ENCODE data around the gene SLC36A3.

The SLC36A3 gene

GRCh38 chr5:151283120-151283825 is 20.3 kb downstream of the SLC36A3 start:
- Histone ChIP-seq H3K36me3 (ENCODE audit: insufficient read depth, low read length) (no peaks in the 10 kb centered on the region), H3K27me3 (ENCODE audit: insufficient read depth, low read length) (peaks cover 33% of the 10 kb centered on the region; the same call in 1 of the 2 replicates), H2AFZ (ENCODE audit: low read length, unreplicated experiment) (no peak overlapping the region), H3K4me3 (ENCODE audit: low read depth, low read length) (no peak overlapping the region), H3K79me2 (ENCODE audit: control insufficient read depth, insufficient read depth, low read length, unreplicated experiment) (no peaks in the 10 kb centered on the region), H3K4me1 (ENCODE audit: control insufficient read depth, insufficient read depth, low read length, unreplicated experiment) (no peaks in the 10 kb centered on the region), H3K27ac (ENCODE audit: low read depth, low read length) (no peak overlapping the region)

DNA sequence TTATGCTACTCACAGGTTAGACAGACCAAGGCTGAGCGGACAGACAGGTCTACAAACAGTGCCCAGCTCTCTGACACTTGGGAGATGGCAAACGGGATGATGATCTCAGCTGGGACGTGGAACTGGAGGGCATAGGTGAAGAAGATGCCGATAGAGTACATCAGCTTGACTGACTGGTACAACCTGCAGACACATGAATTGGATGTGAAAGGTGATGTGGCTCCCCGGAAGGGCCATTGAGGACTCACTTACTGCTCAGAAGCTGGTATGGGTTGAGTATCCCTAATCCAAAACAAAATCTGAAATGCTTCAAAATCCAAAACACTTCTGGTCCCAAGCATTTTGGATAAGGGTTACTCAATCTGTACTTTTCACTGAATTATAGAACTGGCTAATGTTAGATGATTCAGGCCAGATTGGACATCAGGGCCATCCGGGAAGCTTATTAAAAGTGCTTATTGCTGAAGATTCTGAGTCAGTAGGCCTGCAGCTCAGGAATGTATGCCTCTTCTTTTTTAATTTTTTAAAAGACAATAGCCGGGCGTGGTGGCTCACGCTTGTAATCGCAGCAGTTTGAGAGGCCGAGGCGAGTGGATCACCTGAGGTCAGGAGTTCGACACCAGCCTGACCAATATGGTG is 22.4 kb downstream of the SLC36A3 start:
- H3K27ac ChIP-seq (ENCODE audit: low read depth, low read length): no peak overlapping the region
- no peak overlapping the region for H3K4me3 ChIP-seq (ENCODE audit: low read depth, low read length)
- no peaks in the 10 kb centered on the region for H3K36me3 ChIP-seq (ENCODE audit: insufficient read depth, low read length)
- no peaks in the 10 kb centered on the region for H3K79me2 ChIP-seq (ENCODE audit: control insufficient read depth, insufficient read depth, low read length, unreplicated experiment)
- H3K4me1 ChIP-seq (ENCODE audit: control insufficient read depth, insufficient read depth, low read length, unreplicated experiment): no peaks in the 10 kb centered on the region
- H3K27me3 ChIP-seq (ENCODE audit: insufficient read depth, low read length): peaks cover 39% of the 10 kb centered on the region
- no peak overlapping the region for H2AFZ ChIP-seq (ENCODE audit: low read length, unreplicated experiment)

DNA sequence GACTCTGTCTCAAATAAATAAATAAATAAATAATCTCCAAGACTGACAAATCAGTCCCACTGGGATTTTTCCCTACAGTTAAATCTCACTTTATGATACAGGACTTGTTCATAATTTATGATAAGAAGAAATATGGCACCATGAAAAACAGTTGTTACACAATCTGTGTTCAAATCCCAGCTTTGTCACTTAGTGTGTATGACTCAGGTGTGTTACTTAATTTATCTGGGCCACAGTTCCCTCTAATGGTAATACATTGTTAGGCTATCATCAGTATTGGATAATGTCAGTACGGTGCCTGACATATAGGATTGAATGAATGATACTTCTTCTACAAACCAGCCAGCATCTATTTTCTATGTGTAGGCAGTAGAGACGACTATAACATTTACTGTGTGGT is 23.1 kb downstream of the SLC36A3 start:
- Histone ChIP-seq H3K4me1 (ENCODE audit: control insufficient read depth, insufficient read depth, low read length, unreplicated experiment) (no peaks in the 10 kb centered on the region), H2AFZ (ENCODE audit: low read length, unreplicated experiment) (no peak overlapping the region), H3K27ac (ENCODE audit: low read depth, low read length) (no peak overlapping the region), H3K79me2 (ENCODE audit: control insufficient read depth, insufficient read depth, low read length, unreplicated experiment) (no peaks in the 10 kb centered on the region), H3K4me3 (ENCODE audit: low read depth, low read length) (no peak overlapping the region), H3K27me3 (ENCODE audit: insufficient read depth, low read length) (peaks cover 41% of the 10 kb centered on the region), H3K36me3 (ENCODE audit: insufficient read depth, low read length) (no peaks in the 10 kb centered on the region)

- Histone ChIP-seq H3K4me3 (ENCODE audit: low read depth, low read length) (no peak overlapping the region), H3K27ac (ENCODE audit: low read depth, low read length) (no peak overlapping the region), H3K79me2 (ENCODE audit: control insufficient read depth, insufficient read depth, low read length, unreplicated experiment) (no peaks in the 10 kb centered on the region), H3K36me3 (ENCODE audit: insufficient read depth, low read length) (no peaks in the 10 kb centered on the region), H3K4me1 (ENCODE audit: control insufficient read depth, insufficient read depth, low read length, unreplicated experiment) (no peaks in the 10 kb centered on the region), H2AFZ (ENCODE audit: low read length, unreplicated experiment) (no peak overlapping the region), H3K27me3 (ENCODE audit: insufficient read depth, low read length) (peaks cover 36% of the 10 kb centered on the region)
Observed at GRCh38 chr5:151278845-151279244, 24.7 kb downstream of the SLC36A3 start.

DNA sequence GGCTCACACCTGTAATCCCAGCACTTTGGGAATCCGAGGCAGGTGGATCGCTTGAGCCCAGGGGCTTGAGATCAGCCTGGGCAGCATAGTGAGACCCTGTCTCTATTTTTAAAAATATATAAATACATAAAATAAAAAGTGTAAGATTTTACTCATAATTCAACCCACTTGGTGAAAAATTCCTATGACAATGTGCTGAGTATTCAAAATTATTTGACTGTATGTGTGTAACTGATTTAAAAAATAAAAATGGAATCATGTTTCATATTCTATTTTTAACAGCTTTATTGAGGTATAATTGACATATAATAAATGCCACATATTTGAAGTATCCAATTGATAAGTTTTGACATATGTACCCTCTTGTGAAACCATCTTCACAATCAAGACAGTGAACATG is 27.8 kb downstream of the SLC36A3 start:
- H2AFZ ChIP-seq (ENCODE audit: low read length, unreplicated experiment): no peak overlapping the region
- no peak overlapping the region for H3K4me3 ChIP-seq (ENCODE audit: low read depth, low read length)
- peaks cover 2% of the 10 kb centered on the region for H3K4me1 ChIP-seq (ENCODE audit: control insufficient read depth, insufficient read depth, low read length, unreplicated experiment)
- no peaks in the 10 kb centered on the region for H3K79me2 ChIP-seq (ENCODE audit: control insufficient read depth, insufficient read depth, low read length, unreplicated experiment)
- peaks cover 27% of the 10 kb centered on the region for H3K27me3 ChIP-seq (ENCODE audit: insufficient read depth, low read length)
- no peak overlapping the region for H3K27ac ChIP-seq (ENCODE audit: low read depth, low read length)
- H3K36me3 ChIP-seq (ENCODE audit: insufficient read depth, low read length): no peaks in the 10 kb centered on the region

DNA sequence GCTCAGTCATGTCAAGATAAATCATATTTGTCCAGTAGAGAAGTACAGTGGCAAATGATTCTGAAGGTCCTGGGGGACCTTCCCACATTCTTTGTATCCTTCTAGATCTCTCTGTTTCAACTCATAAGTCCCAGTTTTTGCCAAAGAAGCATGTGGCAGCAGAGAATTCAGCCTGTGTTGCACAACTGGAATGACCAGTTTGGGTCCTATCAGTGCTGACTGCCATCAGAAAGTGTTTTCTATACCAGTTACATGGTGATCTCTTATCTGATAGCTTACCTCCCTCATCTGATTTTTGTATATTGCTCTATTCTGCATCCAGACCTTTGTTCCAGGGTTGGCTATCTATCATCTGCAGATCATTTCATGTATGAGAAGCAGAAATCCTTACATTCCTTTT is 28.9 kb downstream of the SLC36A3 start:
- peaks cover 27% of the 10 kb centered on the region for H3K27me3 ChIP-seq (ENCODE audit: insufficient read depth, low read length)
- no peaks in the 10 kb centered on the region for H3K36me3 ChIP-seq (ENCODE audit: insufficient read depth, low read length)
- peaks cover 13% of the 10 kb centered on the region for H3K4me1 ChIP-seq (ENCODE audit: control insufficient read depth, insufficient read depth, low read length, unreplicated experiment)
- no peak overlapping the region for H3K4me3 ChIP-seq (ENCODE audit: low read depth, low read length)
- no peak overlapping the region for H3K27ac ChIP-seq (ENCODE audit: low read depth, low read length)
- H3K79me2 ChIP-seq (ENCODE audit: control insufficient read depth, insufficient read depth, low read length, unreplicated experiment): no peaks in the 10 kb centered on the region
- H2AFZ ChIP-seq (ENCODE audit: low read length, unreplicated experiment): no peak overlapping the region

GRCh38 chr5:151271336-151271735 is 32.2 kb downstream of the SLC36A3 start:
- peaks cover 13% of the 10 kb centered on the region for H3K4me1 ChIP-seq (ENCODE audit: control insufficient read depth, insufficient read depth, low read length, unreplicated experiment)
- no peak overlapping the region for H3K4me3 ChIP-seq (ENCODE audit: low read depth, low read length)
- no peak overlapping the region for H2AFZ ChIP-seq (ENCODE audit: low read length, unreplicated experiment)
- H3K27me3 ChIP-seq (ENCODE audit: insufficient read depth, low read length): peaks cover 11% of the 10 kb centered on the region
- no peak overlapping the region for H3K27ac ChIP-seq (ENCODE audit: low read depth, low read length)
- H3K36me3 ChIP-seq (ENCODE audit: insufficient read depth, low read length): no peaks in the 10 kb centered on the region
- no peaks in the 10 kb centered on the region for H3K79me2 ChIP-seq (ENCODE audit: control insufficient read depth, insufficient read depth, low read length, unreplicated experiment)

DNA sequence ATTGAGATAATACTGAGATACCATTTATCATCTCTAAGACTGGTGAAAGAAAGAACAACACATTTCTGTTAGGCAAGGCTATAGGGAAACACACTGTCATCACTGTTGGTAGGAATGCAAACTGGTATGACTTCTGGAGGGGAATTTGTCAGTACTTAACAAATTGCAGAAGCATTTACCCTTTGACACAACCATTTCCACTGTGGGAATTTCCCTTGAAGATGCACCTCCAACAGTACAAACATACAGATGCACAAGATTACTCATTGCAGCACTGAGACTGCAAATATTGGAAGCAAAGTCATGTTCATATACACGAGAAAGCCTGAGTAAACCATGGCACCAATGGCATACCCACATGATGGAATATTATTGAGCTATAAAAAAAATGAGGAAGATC is 33.0 kb downstream of the SLC36A3 start:
- Histone ChIP-seq H3K79me2 (ENCODE audit: control insufficient read depth, insufficient read depth, low read length, unreplicated experiment) (no peaks in the 10 kb centered on the region), H3K36me3 (ENCODE audit: insufficient read depth, low read length) (no peaks in the 10 kb centered on the region), H3K27ac (ENCODE audit: low read depth, low read length) (no peak overlapping the region), H3K27me3 (ENCODE audit: insufficient read depth, low read length) (peaks cover 7% of the 10 kb centered on the region), H2AFZ (ENCODE audit: low read length, unreplicated experiment) (no peak overlapping the region), H3K4me3 (ENCODE audit: low read depth, low read length) (no peak overlapping the region), H3K4me1 (ENCODE audit: control insufficient read depth, insufficient read depth, low read length, unreplicated experiment) (peaks cover 13% of the 10 kb centered on the region)

GRCh38 chr5:151267491-151268260 is 35.9 kb downstream of the SLC36A3 start:
- H3K79me2 ChIP-seq (ENCODE audit: control insufficient read depth, insufficient read depth, low read length, unreplicated experiment): no peaks in the 10 kb centered on the region
- H3K27me3 ChIP-seq (ENCODE audit: insufficient read depth, low read length): no peaks in the 10 kb centered on the region
- H3K27ac ChIP-seq (ENCODE audit: low read depth, low read length): no peak overlapping the region
- H3K36me3 ChIP-seq (ENCODE audit: insufficient read depth, low read length): no peaks in the 10 kb centered on the region
- peaks cover 25% of the 10 kb centered on the region for H3K4me1 ChIP-seq (ENCODE audit: control insufficient read depth, insufficient read depth, low read length, unreplicated experiment)
- no peak overlapping the region for H3K4me3 ChIP-seq (ENCODE audit: low read depth, low read length)
- no peak overlapping the region for H2AFZ ChIP-seq (ENCODE audit: low read length, unreplicated experiment)

- Histone ChIP-seq H2AFZ (ENCODE audit: low read length, unreplicated experiment) (no peak overlapping the region), H3K79me2 (ENCODE audit: control insufficient read depth, insufficient read depth, low read length, unreplicated experiment) (no peaks in the 10 kb centered on the region), H3K27ac (ENCODE audit: low read depth, low read length) (peak overlapping the region; percentile 14; the same call in 1 of the 2 replicates), H3K36me3 (ENCODE audit: insufficient read depth, low read length) (no peaks in the 10 kb centered on the region), H3K4me3 (ENCODE audit: low read depth, low read length) (no peak overlapping the region), H3K27me3 (ENCODE audit: insufficient read depth, low read length) (no peaks in the 10 kb centered on the region), H3K4me1 (ENCODE audit: control insufficient read depth, insufficient read depth, low read length, unreplicated experiment) (peaks cover 12% of the 10 kb centered on the region)
Observed at GRCh38 chr5:151264113-151264512, 39.5 kb downstream of the SLC36A3 start.
